ENCODE measurements around the gene LUZP1.
A peak's percentile ranks its signal among the peaks of the same experiment; 100 is the strongest.

Gene LUZP1

GRCh38 chr1:23150742-23151141 lies 17.9 kb downstream of the LUZP1 start:
- no peak for DNase-seq

- no peak for DNase-seq
Measured at GRCh38 chr1:23150125-23150524, 18.5 kb downstream of the LUZP1 start.

- no peak for DNase-seq
Measured at GRCh38 chr1:23149114-23149513, 19.5 kb downstream of the LUZP1 start.

- DNase-seq, result peak; percentile 9
Measured at GRCh38 chr1:23148084-23148483, 20.6 kb downstream of the LUZP1 start.

GRCh38 chr1:23140940-23141596 lies 27.6 kb downstream of the LUZP1 start:
- DNase-seq, result no peak

- no peak for DNase-seq
Measured at GRCh38 chr1:23135268-23135667, 33.4 kb downstream of the LUZP1 start.

GRCh38 chr1:23134055-23134454 lies 34.6 kb downstream of the LUZP1 start:
- no peak for DNase-seq

- DNase-seq, result no peak
Measured at GRCh38 chr1:23133587-23133986, 35.1 kb downstream of the LUZP1 start.

GRCh38 chr1:23132033-23132432 lies 36.6 kb downstream of the LUZP1 start:
- DNase-seq, result no peak

- DNase-seq, result no peak
Measured at GRCh38 chr1:23129846-23130245, 38.8 kb downstream of the LUZP1 start.

- DNase-seq, result no peak
Measured at GRCh38 chr1:23126801-23127200, 41.9 kb downstream of the LUZP1 start.

GRCh38 chr1:23126200-23126599 lies 42.5 kb downstream of the LUZP1 start:
- no peak for DNase-seq

GRCh38 chr1:23125489-23125888 lies 43.2 kb downstream of the LUZP1 start:
- DNase-seq, result no peak

- no peak for DNase-seq
Measured at GRCh38 chr1:23124259-23125026, 44.2 kb downstream of the LUZP1 start.

GRCh38 chr1:23123528-23123927 lies 45.1 kb downstream of the LUZP1 start:
- DNase-seq, result no peak

- DNase-seq, result no peak
Measured at GRCh38 chr1:23122796-23123195, 45.9 kb downstream of the LUZP1 start.

GRCh38 chr1:23122023-23122748 lies 46.5 kb downstream of the LUZP1 start:
- no peak for DNase-seq

GRCh38 chr1:23120383-23120782 lies 48.3 kb downstream of the LUZP1 start:
- no peak for DNase-seq

- peak; percentile 54 for DNase-seq
Measured at GRCh38 chr1:23118957-23119792, 49.5 kb downstream of the LUZP1 start.

GRCh38 chr1:23118407-23118806 lies 50.2 kb downstream of the LUZP1 start:
- no peak for DNase-seq

- DNase-seq, result no peak
Measured at GRCh38 chr1:23116921-23117699, 51.5 kb downstream of the LUZP1 start.

- no peak for DNase-seq
Measured at GRCh38 chr1:23116216-23116836, 52.3 kb downstream of the LUZP1 start.
